Measurements from ENCODE around the gene OR2T35. TPM values are rescaled to one million over a fixed set of nuclear protein-coding genes. Genes with fewer than 3 reads are reported as not detected.
A peak's percentile ranks its signal among the peaks of the same experiment; 100 is the strongest.

OR2T35 gene
- total RNA-seq, 2 donors from 2014 or later = not detected

DNA sequence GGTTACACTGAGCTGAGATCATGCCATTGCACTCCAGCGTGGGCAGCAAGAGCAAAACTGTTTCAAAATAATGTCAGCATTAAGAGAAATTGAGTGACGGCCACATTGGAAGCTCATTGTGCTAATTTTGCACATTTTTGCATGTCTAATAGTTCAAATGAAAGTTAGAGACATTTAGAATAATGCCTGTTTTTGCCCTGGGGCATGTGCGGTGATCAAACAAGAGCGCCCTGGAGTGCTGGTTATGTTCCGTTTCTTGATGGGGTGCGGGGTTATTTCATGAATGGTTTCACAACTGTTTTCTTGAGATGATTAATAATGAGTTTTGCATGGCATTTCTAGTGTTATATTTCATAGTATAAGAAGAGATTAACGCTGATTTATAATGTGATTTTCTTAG, 23.3 kb downstream of the OR2T35 start:
- H3K36me3 ChIP-seq = no peaks in the 10 kb centered on the region

DNA sequence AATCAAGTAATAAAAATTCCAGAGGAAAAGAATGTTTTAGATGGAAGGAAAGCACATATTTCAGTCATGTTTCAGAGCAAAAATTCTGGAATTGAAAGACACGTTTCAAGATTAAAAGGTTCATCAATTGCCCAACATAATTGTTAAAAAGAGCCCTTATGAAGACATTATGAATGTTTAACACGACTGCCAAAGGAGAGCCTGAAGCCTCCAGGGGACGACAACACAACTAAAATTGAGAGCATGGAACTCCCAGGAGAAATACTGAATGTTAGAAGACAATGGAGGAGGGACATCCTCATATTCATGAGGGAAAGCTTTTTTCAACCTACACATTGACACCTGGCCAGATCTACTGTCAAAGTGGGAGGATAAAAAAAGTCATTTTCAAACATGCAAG, 26.2 kb downstream of the OR2T35 start:
- no peak for DNase-seq (ENCODE audit: low spot score)
- no peaks in the 10 kb centered on the region for H3K27me3 ChIP-seq
- H3K27ac ChIP-seq = no peak overlapping the region
- no peaks in the 10 kb centered on the region for H3K4me1 ChIP-seq
- no peaks in the 10 kb centered on the region for H3K36me3 ChIP-seq
- no peaks in the 10 kb centered on the region for H3K9me3 ChIP-seq
- no peak overlapping the region for H3K4me3 ChIP-seq
- TF ChIP-seq, protein P1, sequence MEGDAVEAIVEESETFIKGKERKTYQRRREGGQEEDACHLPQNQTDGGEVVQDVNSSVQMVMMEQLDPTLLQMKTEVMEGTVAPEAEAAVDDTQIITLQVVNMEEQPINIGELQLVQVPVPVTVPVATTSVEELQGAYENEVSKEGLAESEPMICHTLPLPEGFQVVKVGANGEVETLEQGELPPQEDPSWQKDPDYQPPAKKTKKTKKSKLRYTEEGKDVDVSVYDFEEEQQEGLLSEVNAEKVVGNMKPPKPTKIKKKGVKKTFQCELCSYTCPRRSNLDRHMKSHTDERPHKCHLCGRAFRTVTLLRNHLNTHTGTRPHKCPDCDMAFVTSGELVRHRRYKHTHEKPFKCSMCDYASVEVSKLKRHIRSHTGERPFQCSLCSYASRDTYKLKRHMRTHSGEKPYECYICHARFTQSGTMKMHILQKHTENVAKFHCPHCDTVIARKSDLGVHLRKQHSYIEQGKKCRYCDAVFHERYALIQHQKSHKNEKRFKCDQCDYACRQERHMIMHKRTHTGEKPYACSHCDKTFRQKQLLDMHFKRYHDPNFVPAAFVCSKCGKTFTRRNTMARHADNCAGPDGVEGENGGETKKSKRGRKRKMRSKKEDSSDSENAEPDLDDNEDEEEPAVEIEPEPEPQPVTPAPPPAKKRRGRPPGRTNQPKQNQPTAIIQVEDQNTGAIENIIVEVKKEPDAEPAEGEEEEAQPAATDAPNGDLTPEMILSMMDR (IDR thresholded peaks at IDR 0.05) = peak; percentile 29 to 68

More for the DNA sequence above, 23.3 kb downstream of the OR2T35 start:
- TF ChIP-seq, protein P1 (IDR thresholded peaks at IDR 0.05) = no peak
- H3K27me3 ChIP-seq = no peaks in the 10 kb centered on the region
- no peak for DNase-seq (ENCODE audit: low spot score)
- H3K9me3 ChIP-seq = no peaks in the 10 kb centered on the region
- H3K27ac ChIP-seq = no peak overlapping the region
- no peaks in the 10 kb centered on the region for H3K4me1 ChIP-seq
- H3K4me3 ChIP-seq = no peak overlapping the region

DNA sequence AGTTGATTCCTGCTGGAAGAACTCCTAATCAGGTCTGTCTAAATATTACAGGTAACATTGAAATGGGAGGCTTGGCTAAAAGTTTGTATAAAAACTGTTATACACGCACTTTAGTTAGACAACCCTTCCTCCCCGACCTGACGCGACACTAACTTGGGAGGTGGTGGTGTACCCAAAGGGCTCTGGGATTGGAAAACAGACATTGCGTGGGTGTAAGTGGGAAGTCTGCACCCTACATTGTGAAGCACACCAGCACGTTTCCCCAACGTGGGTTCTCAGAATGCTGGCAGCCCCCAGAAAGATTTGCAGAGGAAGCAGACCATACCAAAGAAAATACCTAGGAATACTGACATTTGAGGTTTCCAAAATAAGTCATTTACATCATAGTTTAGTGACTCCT, 27.0 kb downstream of the OR2T35 start:
- H3K4me3 ChIP-seq = no peak overlapping the region
- H3K36me3 ChIP-seq = no peaks in the 10 kb centered on the region
- no peaks in the 10 kb centered on the region for H3K4me1 ChIP-seq
- DNase-seq (ENCODE audit: low spot score) = no peak
- TF ChIP-seq, protein P1 (IDR thresholded peaks at IDR 0.05) = no peak
- no peak overlapping the region for H3K27ac ChIP-seq
- H3K27me3 ChIP-seq = no peaks in the 10 kb centered on the region
- no peaks in the 10 kb centered on the region for H3K9me3 ChIP-seq

DNA sequence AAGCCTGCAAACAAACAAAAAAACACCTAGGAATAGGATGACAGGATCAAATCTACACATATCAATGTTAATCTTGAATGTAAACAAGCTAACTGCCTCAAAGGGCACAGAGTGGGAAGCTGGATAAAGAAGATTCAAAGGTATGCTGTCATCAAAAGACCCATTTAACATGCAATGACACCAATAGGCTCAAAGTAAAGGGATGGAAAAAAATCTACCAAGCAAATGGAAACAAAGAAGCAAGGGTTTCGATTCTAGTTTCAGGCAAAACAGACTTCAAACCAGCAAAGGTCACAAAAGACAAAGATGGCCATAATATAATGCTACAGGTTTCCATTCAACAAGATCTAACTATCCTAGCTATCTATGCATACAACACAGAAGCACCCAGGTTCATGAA, 31.3 kb downstream of the OR2T35 start:
- no peaks in the 10 kb centered on the region for H3K4me1 ChIP-seq
- no peaks in the 10 kb centered on the region for H3K9me3 ChIP-seq
- no peak overlapping the region for H3K27ac ChIP-seq
- no peaks in the 10 kb centered on the region for H3K36me3 ChIP-seq
- H3K4me3 ChIP-seq = no peak overlapping the region
- DNase-seq (ENCODE audit: low spot score) = no peak
- no peaks in the 10 kb centered on the region for H3K27me3 ChIP-seq
- TF ChIP-seq, protein P1 (IDR thresholded peaks at IDR 0.05) = no peak

DNA sequence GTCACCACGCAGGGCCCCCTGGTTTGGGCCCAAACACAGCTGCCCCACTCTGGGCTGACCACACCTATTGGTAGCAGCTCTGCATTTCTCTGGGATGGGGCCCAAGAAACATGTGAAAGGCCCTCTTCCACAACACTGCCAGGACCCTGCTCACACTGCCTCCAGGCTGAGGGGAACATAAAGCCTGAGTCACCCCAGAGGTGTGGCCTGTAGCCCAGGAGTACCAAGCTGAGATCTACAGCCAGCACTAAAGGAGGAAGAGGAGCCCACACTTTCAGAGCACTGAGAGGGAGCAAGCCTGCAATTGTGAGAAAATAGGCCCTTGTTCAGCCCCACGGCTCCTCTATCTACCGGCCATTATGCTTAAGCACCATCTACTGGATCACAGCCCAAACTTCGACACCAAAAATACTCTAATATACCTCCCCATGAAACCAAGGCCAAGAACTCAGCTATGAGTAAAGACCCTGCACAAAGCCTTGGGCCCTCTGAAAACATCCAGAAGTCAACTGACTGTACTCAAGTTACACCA, 33.1 kb downstream of the OR2T35 start:
- H3K9me3 ChIP-seq = no peaks in the 10 kb centered on the region
- no peaks in the 10 kb centered on the region for H3K27me3 ChIP-seq
- H3K4me3 ChIP-seq = no peak overlapping the region
- no peaks in the 10 kb centered on the region for H3K36me3 ChIP-seq
- TF ChIP-seq, protein P1 (IDR thresholded peaks at IDR 0.05) = no peak
- no peaks in the 10 kb centered on the region for H3K4me1 ChIP-seq
- no peak for DNase-seq (ENCODE audit: low spot score)
- no peak overlapping the region for H3K27ac ChIP-seq

DNA sequence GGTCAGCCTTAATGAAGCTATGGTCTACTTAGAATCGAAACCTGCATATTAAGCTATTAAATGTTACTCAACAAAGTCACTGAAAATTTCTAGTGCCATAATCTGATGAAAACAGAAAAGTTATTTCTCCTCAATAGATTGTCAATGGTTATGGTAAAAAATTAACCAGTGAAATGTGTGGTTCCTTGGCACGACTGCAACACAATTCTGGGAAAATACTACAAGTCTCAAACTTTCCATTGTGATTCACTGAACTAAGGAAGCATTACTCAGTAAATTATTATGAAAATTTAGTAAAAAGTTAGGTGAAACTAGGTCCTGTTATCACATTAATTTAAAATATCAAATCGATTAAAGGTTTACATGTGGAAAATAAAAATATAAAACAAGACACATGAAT, 34.8 kb downstream of the OR2T35 start:
- Histone ChIP-seq H3K4me1 (no peaks in the 10 kb centered on the region), H3K9me3 (no peaks in the 10 kb centered on the region)

More for the DNA sequence above, 34.8 kb downstream of the OR2T35 start:
- no peak for DNase-seq (ENCODE audit: low spot score)
- Histone ChIP-seq H3K27me3 (no peaks in the 10 kb centered on the region), H3K36me3 (no peaks in the 10 kb centered on the region), H3K4me3 (no peak overlapping the region), H3K27ac (no peak overlapping the region)
- TF ChIP-seq, protein P1 (IDR thresholded peaks at IDR 0.05) = no peak

All from right atrium auricular region (tissue), 2 donors.